HepG2 (cell line): ENCODE results near the gene ATG16L1. TPM values are rescaled to one million over a fixed set of nuclear protein-coding genes. Genes with fewer than 3 reads are reported as not detected.
A peak's percentile ranks its signal among the peaks of the same experiment; 100 is the strongest.

ENCODE experiments used
- ATAC-seq: fragments of 200-7000 bp; cut with Tn5 transposase; 3 replicates; pipeline ENCODE4 v1.9.1; 2020; ENCODE audit warnings: mild to moderate bottlenecking, moderate library complexity
- BruUV-seq: library from RNA; stranded (reverse); fragments of 400-500 nt; replicated peaks from 2 replicates; lab custom pipeline; 2021; lab: Mats Ljungman, UMichigan
- CTCF ChIA-PET: fragments of 300-600 bp; formaldehyde crosslinking; extraction: SDS; loops from one replicate; lab custom pipeline; 2021; ENCODE audit warnings: low total read pairs, inconsistent platforms, low intra/inter-chr PET ratio; lab: Yijun Ruan, JAX
- POLR2A ChIA-PET: fragments of 350-600 bp; sonication (Branson Sonifier 250); formaldehyde crosslinking; loops from one replicate; lab custom pipeline; 2020; ENCODE audit warnings: antibody characterized with exemption, inconsistent platforms; lab: Yijun Ruan, JAX
- DNase-seq: peaks from one replicate; pipeline ENCODE4 v3.0.0-alpha.2; 2015; ENCODE audit warnings: low spot score
- FAIRE-seq: peaks from 3 replicates; lab custom pipeline; 2011; peaks lifted over from hg19 to GRCh38; lab: Jason Lieb, UNC
- H2AFZ ChIP-seq: one replicate; pipeline ENCODE4 v1.6.1; 2011; ENCODE audit warnings: low read length, inconsistent platforms
- H3K27ac ChIP-seq: fragments of 300-600 bp; 3 replicates; pipeline ENCODE4 v1.8.0; 2011; ENCODE audit warnings: mixed run types, mild to moderate bottlenecking, mixed read lengths, low read length, inconsistent platforms; ENCODE audit not compliant: insufficient read depth; ENCODE audit errors: extremely low read length
- H3K27me3 ChIP-seq, 2 experiments: fragments of 200-600 bp in 1 of 2; 2 replicates in 1 of 2; 3 replicates in 1 of 2; pipeline versions ENCODE4 v1.6.0 to v1.8.0; 2011; ENCODE audit warnings: low read length in 2 of 2, mild to moderate bottlenecking in 2 of 2, moderate library complexity in 2 of 2, inconsistent platforms in 1 of 2; ENCODE audit not compliant: insufficient read depth in 2 of 2, control insufficient read depth in 1 of 2
- H3K36me3 ChIP-seq, 2 experiments: fragments of 200-600 bp in 1 of 2; replicated peaks in 1 of 2; 2 replicates in 1 of 2; 3 replicates in 1 of 2; pipeline versions ENCODE4 v1.5.1 to v1.8.0; 2011; ENCODE audit warnings: low read length in 2 of 2, inconsistent platforms in 1 of 2; ENCODE audit not compliant: insufficient read depth in 2 of 2, control insufficient read depth in 1 of 2
- H3K4me1 ChIP-seq: 2 replicates; pipeline ENCODE4 v1.5.1; 2012; ENCODE audit warnings: low read length, inconsistent platforms; ENCODE audit not compliant: insufficient read depth
- H3K4me2 ChIP-seq: 2 replicates; pipeline ENCODE4 v1.6.0; 2011; ENCODE audit warnings: low read depth, low read length, inconsistent platforms
- H3K4me3 ChIP-seq, 3 experiments: fragments of 200-600 bp in 1 of 3; sonication (generic), shearing (Covaris generic) in 1 of 3; replicated peaks in 1 of 3; 2 replicates each; pipeline ENCODE4 v1.5.1; 2011 to 2016; ENCODE audit warnings: low read length in 3 of 3, inconsistent platforms in 2 of 3, low read depth in 2 of 3, mild to moderate bottlenecking in 2 of 3, control low read depth in 1 of 3, mixed read lengths in 1 of 3; ENCODE audit not compliant: insufficient read depth in 1 of 3
- H3K79me2 ChIP-seq: one replicate; pipeline ENCODE4 v1.6.1; 2011; ENCODE audit warnings: low read length, inconsistent platforms; ENCODE audit not compliant: insufficient read depth
- H3K9ac ChIP-seq: 2 replicates; pipeline ENCODE4 v1.6.0; 2011; ENCODE audit warnings: mild to moderate bottlenecking, low read depth, low read length, inconsistent platforms; ENCODE audit not compliant: insufficient read depth
- H3K9me3 ChIP-seq: 2 replicates; pipeline ENCODE4 v1.5.1; 2012; ENCODE audit warnings: mild to moderate bottlenecking, low read length
- H4K20me1 ChIP-seq: 2 replicates; pipeline ENCODE4 v1.6.0; 2011; ENCODE audit warnings: inconsistent platforms, mild to moderate bottlenecking, low read length, moderate library complexity; ENCODE audit not compliant: insufficient read depth
- CTCF ChIP-seq: sonication (generic); formaldehyde crosslinking; IDR thresholded peaks from 2 replicates; pipeline ENCODE4 v1.5.0; 2020; ENCODE audit warnings: mild to moderate bottlenecking, missing genetic modification reagents, moderate library complexity
- E2F1 ChIP-seq: sonication (generic); formaldehyde crosslinking; IDR thresholded peaks from 2 replicates; pipeline ENCODE4 v1.5.0; 2020; ENCODE audit warnings: missing genetic modification reagents
- GTF2F1 ChIP-seq: fragments of 150-350 bp; IDR thresholded peaks from 2 replicates; pipeline ENCODE4 v1.6.1; 2014; ENCODE audit warnings: low read length
- NFE2 ChIP-seq: sonication (generic); formaldehyde crosslinking; IDR thresholded peaks from 2 replicates; pipeline ENCODE4 v1.4.0; 2020; ENCODE audit warnings: missing genetic modification reagents
- ZSCAN31 ChIP-seq: sonication (generic); formaldehyde crosslinking; IDR thresholded peaks from 2 replicates; pipeline ENCODE4 v1.5.0; 2020; ENCODE audit warnings: low read depth, mild to moderate bottlenecking, missing genetic modification reagents
- WGBS: methylation state at CpG from one replicate; pipeline ENCODE4 v1.1.6; 2017; ENCODE audit warnings: low lambda C conversion rate; 5-methylcytosine and 5-hydroxymethylcytosine counted together
- in situ Hi-C: cut with HindIII; loops from 2 replicates; pipeline ENCODE4 v1.10.0; 2017; ENCODE audit warnings: low pct_unique_long_range_greater_than_20kb; ENCODE audit not compliant: extremely low pct_ligation_motif_present
- intact Hi-C: fragments of 100-400 bp; cut with micrococcal nuclease; formaldehyde crosslinking; loops from one replicate; pipeline ENCODE4 v1.10.0; 2022; ENCODE audit not compliant: unreplicated experiment
- polyA plus RNA-seq, 8 experiments: library from polyadenylated mRNA; depleted of rRNA in 3 of 8; stranded (reverse) in 7 of 8; unstranded in 1 of 8; fragments of >200 nt; fragmentation: Illumina TruSeq in 4 of 8; extraction: Trizol in 4 of 8; gene quantifications; 2 replicates each; pipeline versions ENCODE4 v1.2.1 to v1.2.3, GENCODE V29; 2011 to 2016; ENCODE audit warnings: low read depth in 4 of 8, missing spikeins in 1 of 8, mixed read lengths in 1 of 8; ENCODE audit not compliant: insufficient read depth in 1 of 8
- total RNA-seq, 5 experiments: library from RNA; depleted of rRNA; stranded (reverse); fragments of >200 nt; fragmentation: Illumina TruSeq; extraction: Trizol; gene quantifications; 2 replicates each; pipeline ENCODE4 v1.2.3, GENCODE V29; 2016; ENCODE audit warnings: low read depth in 1 of 5
- TF ChIP-seq, protein P1 (sequence below): sonication (generic); formaldehyde crosslinking; IDR thresholded peaks from 2 replicates; pipeline ENCODE4 v1.4.0; 2020; ENCODE audit warnings: low read depth, missing genetic modification reagents

Gene ATG16L1
- total and polyA plus RNA-seq, 2 of the 13 experiments (the other 11 are each of a cell fraction or from before 2014, with no cell fraction given) = 26.0 to 51.7 TPM

DNA sequence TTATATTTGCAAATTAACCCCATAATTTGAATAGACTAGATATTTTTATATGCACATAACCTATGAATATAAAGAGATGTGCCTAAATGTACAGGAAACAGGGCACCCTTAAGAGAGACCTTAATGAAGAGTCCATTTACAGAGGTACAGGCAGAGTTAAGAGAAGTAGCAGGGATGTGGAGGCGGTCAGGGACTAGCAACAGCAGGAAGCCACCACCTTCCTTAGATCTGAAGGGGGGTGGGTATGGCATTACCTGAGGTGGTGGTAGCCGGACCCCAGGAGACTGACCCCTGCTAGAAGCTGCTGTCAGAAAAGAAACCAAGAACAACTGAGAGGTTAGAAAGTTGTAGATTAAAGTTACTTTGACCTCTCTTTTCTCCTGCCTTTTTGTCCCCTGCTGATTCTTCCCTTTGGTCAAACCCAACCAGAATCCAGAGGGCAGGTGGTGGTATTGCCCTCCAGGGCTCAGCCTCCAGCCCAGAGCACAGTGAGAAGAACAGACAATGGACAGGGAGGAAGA is 24.9 kb upstream of the ATG16L1 start:
- H3K9ac ChIP-seq = no peak overlapping the region
- ATAC-seq = no peak
- H2AFZ ChIP-seq = no peak overlapping the region
- H3K27me3 ChIP-seq = no peaks in the 10 kb centered on the region
- no peak overlapping the region for H3K4me2 ChIP-seq
- POLR2A ChIA-PET = no interaction called here
- no peaks in the 10 kb centered on the region for H3K36me3 ChIP-seq
- FAIRE-seq = no peak
- intact Hi-C loops = no loop called here
- no peaks in the 10 kb centered on the region for H3K79me2 ChIP-seq
- in situ Hi-C loops = no loop called here
- H3K27ac ChIP-seq = no peak overlapping the region
- TF ChIP-seq, protein P1, sequence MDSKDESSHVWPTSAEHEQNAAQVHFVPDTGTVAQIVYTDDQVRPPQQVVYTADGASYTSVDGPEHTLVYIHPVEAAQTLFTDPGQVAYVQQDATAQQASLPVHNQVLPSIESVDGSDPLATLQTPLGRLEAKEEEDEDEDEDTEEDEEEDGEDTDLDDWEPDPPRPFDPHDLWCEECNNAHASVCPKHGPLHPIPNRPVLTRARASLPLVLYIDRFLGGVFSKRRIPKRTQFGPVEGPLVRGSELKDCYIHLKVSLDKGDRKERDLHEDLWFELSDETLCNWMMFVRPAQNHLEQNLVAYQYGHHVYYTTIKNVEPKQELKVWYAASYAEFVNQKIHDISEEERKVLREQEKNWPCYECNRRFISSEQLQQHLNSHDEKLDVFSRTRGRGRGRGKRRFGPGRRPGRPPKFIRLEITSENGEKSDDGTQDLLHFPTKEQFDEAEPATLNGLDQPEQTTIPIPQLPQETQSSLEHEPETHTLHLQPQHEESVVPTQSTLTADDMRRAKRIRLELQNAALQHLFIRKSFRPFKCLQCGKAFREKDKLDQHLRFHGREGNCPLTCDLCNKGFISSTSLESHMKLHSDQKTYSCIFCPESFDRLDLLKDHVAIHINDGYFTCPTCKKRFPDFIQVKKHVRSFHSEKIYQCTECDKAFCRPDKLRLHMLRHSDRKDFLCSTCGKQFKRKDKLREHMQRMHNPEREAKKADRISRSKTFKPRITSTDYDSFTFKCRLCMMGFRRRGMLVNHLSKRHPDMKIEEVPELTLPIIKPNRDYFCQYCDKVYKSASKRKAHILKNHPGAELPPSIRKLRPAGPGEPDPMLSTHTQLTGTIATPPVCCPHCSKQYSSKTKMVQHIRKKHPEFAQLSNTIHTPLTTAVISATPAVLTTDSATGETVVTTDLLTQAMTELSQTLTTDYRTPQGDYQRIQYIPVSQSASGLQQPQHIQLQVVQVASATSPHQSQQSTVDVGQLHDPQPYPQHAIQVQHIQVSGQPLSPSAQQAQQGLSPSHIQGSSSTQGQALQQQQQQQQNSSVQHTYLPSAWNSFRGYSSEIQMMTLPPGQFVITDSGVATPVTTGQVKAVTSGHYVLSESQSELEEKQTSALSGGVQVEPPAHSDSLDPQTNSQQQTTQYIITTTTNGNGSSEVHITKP (CRISPR knock-in tag) = 0 out of 2 replicates have a peak, but pooled peaks have one; percentile 26
- TF ChIP-seq ZSCAN31 (CRISPR knock-in tag) = no peak
- TF ChIP-seq, all 625 proteins: peak for 1
- no peak for DNase-seq
- BruUV-seq = no TSS peak
- no peaks in the 10 kb centered on the region for H4K20me1 ChIP-seq
- CTCF ChIA-PET = no interaction called here
- H3K4me3 ChIP-seq = no peak overlapping the region
- H3K4me1 ChIP-seq = peaks cover 21% of the 10 kb centered on the region
- H3K9me3 ChIP-seq = no peaks in the 10 kb centered on the region
- 54% methylated on average over 2 of the region's 2 CpGs for WGBS

DNA sequence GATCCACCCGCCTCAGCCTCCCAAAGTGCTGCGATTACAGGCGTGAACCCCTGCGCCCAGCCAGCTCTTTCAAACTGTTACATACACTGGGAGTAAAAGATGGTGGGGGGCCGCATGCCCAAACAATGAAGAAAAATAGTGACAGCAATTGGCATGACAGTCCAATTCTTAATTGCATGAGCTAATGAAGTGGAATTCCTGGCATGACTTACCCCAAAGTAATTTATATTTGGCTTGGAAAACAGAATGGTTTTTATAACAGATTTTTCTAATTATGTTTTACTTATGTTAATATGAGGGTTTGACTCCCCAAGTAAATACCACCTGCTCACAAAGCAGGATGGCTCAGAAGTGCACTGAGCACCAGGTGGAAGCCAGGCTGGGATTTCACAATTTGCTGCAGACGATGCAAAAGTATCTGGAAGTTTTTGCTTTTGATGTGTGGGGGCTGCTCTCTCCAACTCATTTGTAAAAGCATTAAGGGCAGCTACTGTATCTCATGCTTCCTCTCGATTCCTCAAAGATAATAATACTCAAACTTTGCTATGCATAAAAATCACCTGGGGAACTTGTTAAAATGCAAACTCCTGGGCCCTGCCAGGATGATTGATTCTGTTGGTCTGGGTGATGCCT is 24.0 kb upstream of the ATG16L1 start:
- FAIRE-seq (no peak), DNase-seq (no peak)
- no peaks in the 10 kb centered on the region for H3K36me3 ChIP-seq
- H2AFZ ChIP-seq = no peak overlapping the region
- ChIA-PET CTCF (no interaction called here), POLR2A (no interaction called here)
- in situ Hi-C loops = no loop called here
- H4K20me1 ChIP-seq = no peaks in the 10 kb centered on the region
- no TSS peak for BruUV-seq
- intact Hi-C loops = no loop called here
- peaks cover 12% of the 10 kb centered on the region for H3K4me1 ChIP-seq
- no peak overlapping the region for H3K4me2 ChIP-seq
- H3K79me2 ChIP-seq = no peaks in the 10 kb centered on the region
- 40% methylated on average over 7 of the region's 7 CpGs for WGBS
- TF ChIP-seq NFE2 (CRISPR knock-in tag) (no peak), CTCF (CRISPR knock-in tag) (no peak), GTF2F1 (no peak), E2F1 (no peak)
- TF ChIP-seq, all 625 proteins: peak for 0
- Histone ChIP-seq H3K27me3 (no peaks in the 10 kb centered on the region), H3K9ac (no peak overlapping the region), H3K4me3 (no peak overlapping the region), H3K9me3 (no peaks in the 10 kb centered on the region), H3K27ac (no peak overlapping the region)
- ATAC-seq = no peak
